GM21717 (cell line): ENCODE results near the gene CZIB.
"Not testable (repeated sequence)": the region's sequence is repeated elsewhere in the genome, so short reads cannot be mapped to it uniquely, and the experiment has no call there.

ENCODE experiments used
- ATAC-seq: cut with Tn5 transposase; IDR thresholded peaks from one replicate; pipeline ENCODE4 v1.9.1; 2021; ENCODE audit warnings: mild to moderate bottlenecking, moderate library complexity; ENCODE audit not compliant: unreplicated experiment

CZIB gene

GRCh38 chr1:53238197-53239155, 18.0 kb upstream of the CZIB start, which contains the start of gene MAGOH:
Gene MAGOH (minus strand): TSS chr1:53238518. CDS start chr1:53238448, 70 bp downstream.
- ATAC-seq, result peak; percentile 95

GRCh38 chr1:53237638-53238037, 17.2 kb upstream of the CZIB start:
- ATAC-seq, result no peak

- ATAC-seq, result no peak
These were observed 490 bp upstream of the CZIB start for GRCh38 chr1:53220962-53221286.

GRCh38 chr1:53219711-53220110, 723 bp downstream of the CZIB start:
- no peak for ATAC-seq

GRCh38 chr1:53218201-53218600, 2.2 kb downstream of the CZIB start:
- ATAC-seq, result no peak

GRCh38 chr1:53214376-53214940, 6.0 kb downstream of the CZIB start:
- ATAC-seq, result no peak

GRCh38 chr1:53210954-53211353, 9.5 kb downstream of the CZIB start:
- no peak for ATAC-seq

- no peak for ATAC-seq
These were observed 10.1 kb downstream of the CZIB start for GRCh38 chr1:53210352-53210751.

- no peak for ATAC-seq
These were observed 12.7 kb downstream of the CZIB start for GRCh38 chr1:53207726-53208125.

GRCh38 chr1:53206735-53207379, 13.6 kb downstream of the CZIB start:
- no peak for ATAC-seq

GRCh38 chr1:53206083-53206685, 14.2 kb downstream of the CZIB start:
- ATAC-seq, result not testable (repeated sequence)

- not testable (repeated sequence) for ATAC-seq
These were observed 14.9 kb downstream of the CZIB start for GRCh38 chr1:53205496-53205895.

- no peak for ATAC-seq
These were observed 17.0 kb downstream of the CZIB start for GRCh38 chr1:53203466-53203865.

- ATAC-seq, result no peak
These were observed 22.2 kb downstream of the CZIB start for GRCh38 chr1:53198241-53198651.

GRCh38 chr1:53197291-53198200, 22.9 kb downstream of the CZIB start:
- ATAC-seq, result no peak

- peak; percentile 98 for ATAC-seq
These were observed 23.7 kb downstream of the CZIB start, which contains the start of gene CPT2 for GRCh38 chr1:53196485-53197290. Gene CPT2 (plus strand): TSS chr1:53196824. CDS start chr1:53196944, 120 bp downstream.

- no peak for ATAC-seq
These were observed 24.4 kb downstream of the CZIB start for GRCh38 chr1:53196017-53196484.

- no peak for ATAC-seq
These were observed 25.0 kb downstream of the CZIB start for GRCh38 chr1:53195246-53196016.
